Testis (tissue), 2 donors: ENCODE results near the gene FBLN2.

ENCODE experiments used
- POLR2A ChIP-seq: fragments of 450-650 bp; IDR thresholded peaks from one replicate; pipeline ENCODE4 v1.6.1; 2017; ENCODE audit warnings: antibody characterized with exemption, mild to moderate bottlenecking, moderate library complexity
- TF ChIP-seq, protein P1 (sequence below), 3 experiments: fragments of 450-650 bp in 2 of 3; fragments of 200-600 bp in 1 of 3; sonication (generic) in 1 of 3; IDR thresholded peaks; one replicate each; pipeline ENCODE4 v1.5.1; 2016 to 2019; ENCODE audit warnings: antibody characterized with exemption in 3 of 3, mild to moderate bottlenecking in 2 of 3, moderate library complexity in 1 of 3

DNA sequence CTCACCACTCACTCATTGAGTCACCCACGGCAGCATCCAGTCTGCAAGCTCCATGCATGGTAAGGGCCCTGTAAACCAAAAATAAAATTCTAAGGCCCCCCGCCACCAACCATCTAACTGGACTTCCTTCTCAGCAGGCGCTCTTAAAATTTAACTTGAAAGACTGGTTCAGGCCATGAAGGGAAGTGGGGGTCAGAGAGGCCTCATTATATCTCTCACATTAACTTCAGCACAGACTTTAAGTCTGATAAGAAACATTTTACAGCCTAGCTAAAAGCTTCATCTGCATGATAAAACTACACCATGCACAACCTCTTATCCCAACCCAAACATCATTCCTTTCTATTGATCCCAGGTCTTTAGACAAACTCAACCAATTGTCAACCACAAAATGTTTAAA, 38.5 kb downstream of the FBLN2 start:
- TF ChIP-seq, protein P1, sequence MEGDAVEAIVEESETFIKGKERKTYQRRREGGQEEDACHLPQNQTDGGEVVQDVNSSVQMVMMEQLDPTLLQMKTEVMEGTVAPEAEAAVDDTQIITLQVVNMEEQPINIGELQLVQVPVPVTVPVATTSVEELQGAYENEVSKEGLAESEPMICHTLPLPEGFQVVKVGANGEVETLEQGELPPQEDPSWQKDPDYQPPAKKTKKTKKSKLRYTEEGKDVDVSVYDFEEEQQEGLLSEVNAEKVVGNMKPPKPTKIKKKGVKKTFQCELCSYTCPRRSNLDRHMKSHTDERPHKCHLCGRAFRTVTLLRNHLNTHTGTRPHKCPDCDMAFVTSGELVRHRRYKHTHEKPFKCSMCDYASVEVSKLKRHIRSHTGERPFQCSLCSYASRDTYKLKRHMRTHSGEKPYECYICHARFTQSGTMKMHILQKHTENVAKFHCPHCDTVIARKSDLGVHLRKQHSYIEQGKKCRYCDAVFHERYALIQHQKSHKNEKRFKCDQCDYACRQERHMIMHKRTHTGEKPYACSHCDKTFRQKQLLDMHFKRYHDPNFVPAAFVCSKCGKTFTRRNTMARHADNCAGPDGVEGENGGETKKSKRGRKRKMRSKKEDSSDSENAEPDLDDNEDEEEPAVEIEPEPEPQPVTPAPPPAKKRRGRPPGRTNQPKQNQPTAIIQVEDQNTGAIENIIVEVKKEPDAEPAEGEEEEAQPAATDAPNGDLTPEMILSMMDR (IDR thresholded peaks at IDR 0.05), result no peak
- TF ChIP-seq POLR2A, result no peak
